ENCODE data around the gene GPR84.

GRCh38 chr12:54359762-54360351, 4.4 kb downstream of the GPR84 start:
- TF ChIP-seq TARDBP (IDR thresholded peaks at IDR 0.05) (no peak), ELF4 (IDR thresholded peaks at IDR 0.05) (no peak), BHLHE40 (IDR thresholded peaks at IDR 0.05; ENCODE audit: borderline replicate concordance) (no peak), FOXM1 (IDR thresholded peaks at IDR 0.05; ENCODE audit: borderline replicate concordance) (no peak)
